HG02938 (cell line): ENCODE measurements around the gene XCL2.
"Not testable (repeated sequence)": the region's sequence is repeated elsewhere in the genome, so short reads cannot be mapped to it uniquely, and the experiment has no call there.

ENCODE experiments used
- ATAC-seq: cut with Tn5 transposase; IDR thresholded peaks from one replicate; pipeline ENCODE4 v1.9.1; 2021; ENCODE audit warnings: mild to moderate bottlenecking, moderate library complexity; ENCODE audit not compliant: unreplicated experiment

Gene XCL2

DNA sequence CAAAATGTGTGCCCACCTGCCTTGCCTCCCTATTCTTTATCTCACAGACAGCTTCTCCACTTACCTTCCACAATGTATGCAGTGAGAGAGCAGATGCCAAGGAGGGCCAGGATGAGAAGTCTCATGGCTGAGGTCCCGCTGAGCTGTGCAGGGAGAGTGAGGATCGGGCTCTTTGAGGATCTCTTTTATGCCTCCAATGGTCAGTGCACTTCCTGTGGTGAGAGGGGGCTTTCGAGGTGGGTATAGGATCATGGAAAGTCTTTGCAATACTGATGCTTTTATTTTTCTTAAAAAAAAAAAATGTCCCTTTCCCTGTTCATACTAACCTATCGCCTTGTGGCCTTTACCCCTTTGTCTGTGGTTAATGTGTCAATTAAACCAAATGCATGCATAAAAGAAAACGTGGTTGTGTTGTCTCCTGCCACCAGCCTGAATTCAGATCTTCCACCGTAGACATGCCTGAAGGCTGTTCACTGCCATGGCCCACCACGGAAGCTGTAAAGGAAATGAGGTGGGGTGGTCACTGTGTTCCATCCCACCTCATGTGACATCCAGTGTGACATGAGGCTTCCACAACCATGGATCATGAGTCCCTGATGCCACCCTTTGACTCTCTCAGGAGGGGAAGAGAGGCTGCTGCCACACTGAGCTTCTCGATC is at the start of gene XCL2:
TSS of gene XCL2 (minus strand) at position 158 of the 659 bp plus-strand sequence. CDS start at position 125, 33 bp downstream.
- ATAC-seq: not testable (repeated sequence)

DNA sequence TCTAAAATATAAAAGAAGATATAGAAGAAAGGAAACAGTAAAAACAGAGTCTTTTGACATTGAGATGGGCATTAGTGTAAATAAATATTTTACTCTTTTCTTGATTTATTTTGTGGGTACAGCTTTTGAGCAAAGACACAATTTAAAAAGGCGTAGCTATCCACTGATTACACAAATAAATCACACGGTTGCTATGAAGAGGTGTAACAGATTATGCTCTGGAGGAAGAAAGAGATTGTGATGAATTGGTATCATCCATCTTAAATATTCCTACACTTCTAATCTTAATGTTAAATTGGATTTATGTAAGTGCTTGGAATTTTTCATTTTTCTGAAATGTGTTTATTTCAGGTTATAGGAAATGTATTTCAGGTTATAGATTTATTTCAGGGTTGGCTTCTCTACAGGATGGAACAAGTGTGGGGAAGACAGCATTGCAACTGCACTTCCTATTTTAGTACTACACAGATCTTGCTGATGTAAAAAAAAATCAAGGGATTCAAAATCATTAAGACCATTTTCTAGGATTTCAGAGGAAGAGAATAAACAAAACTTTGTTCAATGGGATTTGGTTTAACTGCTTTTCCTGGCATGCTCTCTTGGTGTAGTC is 47.9 kb upstream of the XCL2 start:
- ATAC-seq: no peak

GRCh38 chr1:168591066-168591465 is 47.3 kb upstream of the XCL2 start:
- ATAC-seq: no peak

DNA sequence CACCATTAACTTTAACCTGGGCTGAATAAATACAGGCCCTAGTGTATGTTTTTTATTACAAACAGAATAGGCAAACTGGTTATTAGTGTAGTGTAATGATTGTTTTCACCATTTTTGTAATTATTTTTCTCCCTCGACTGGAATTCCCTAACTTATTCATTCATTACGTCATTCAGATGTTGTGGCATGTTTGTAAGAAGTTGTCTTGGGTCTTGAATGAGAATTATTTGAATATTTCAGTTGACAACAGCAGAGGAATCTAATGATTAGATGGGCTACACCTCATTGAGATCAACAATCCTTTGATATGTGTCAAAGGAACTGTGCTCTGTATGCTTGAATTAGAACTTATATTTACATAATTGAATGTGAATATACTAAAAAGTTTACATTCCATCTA is 45.4 kb upstream of the XCL2 start:
- no peak for ATAC-seq

- ATAC-seq: no peak
Observed at GRCh38 chr1:168585937-168586336, 42.1 kb upstream of the XCL2 start.

- ATAC-seq: no peak
Observed at GRCh38 chr1:168585191-168585590, 41.4 kb upstream of the XCL2 start.

DNA sequence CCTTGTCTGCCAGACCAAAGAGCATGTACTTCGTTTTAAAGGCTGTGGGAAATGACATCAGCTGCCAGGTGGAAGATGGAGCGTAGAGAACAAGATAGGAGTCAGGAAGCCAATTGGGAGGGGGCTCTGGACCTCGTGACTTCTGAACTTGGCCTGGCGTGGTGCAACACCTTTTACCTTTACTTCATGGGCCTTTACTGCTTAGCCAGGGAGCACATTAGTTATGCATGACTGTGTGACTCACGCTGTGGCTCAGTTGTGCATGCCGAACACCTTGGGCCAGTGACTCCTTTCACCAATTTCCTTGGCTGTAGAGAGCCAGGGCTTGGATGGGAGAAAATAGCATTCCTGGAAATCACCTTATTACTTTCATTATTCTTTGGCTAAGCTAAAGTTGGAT is 39.8 kb upstream of the XCL2 start:
- ATAC-seq: no peak

DNA sequence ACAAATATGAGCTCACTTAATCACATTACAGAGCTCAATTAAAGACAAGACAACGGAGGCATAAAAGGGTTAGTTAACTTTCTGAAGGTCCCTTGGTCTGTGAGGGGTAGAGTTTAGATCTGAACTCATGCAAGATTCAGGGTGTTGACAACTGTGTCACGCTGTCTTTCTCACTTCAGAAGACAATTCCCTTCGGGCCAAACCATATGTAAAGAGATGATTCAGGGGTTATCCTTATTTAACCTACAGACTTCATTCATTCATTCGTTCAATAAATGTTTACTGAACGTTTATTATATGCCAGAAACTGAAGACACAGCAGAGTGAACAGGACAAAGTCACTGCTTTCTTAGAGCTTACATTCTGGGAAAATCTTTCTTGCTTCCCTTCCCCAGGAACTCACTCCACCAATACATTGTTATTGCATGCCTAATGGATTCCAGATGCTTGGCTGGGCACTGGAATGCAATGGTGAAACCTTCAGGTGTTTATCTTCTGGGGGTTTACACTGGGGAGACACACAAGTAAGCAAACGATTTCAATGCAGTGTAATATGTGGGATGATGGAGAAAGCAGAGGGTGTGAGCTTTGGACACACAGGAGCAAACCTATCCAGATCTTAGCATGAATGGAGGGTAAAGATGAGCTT is 39.0 kb upstream of the XCL2 start:
- ATAC-seq: no peak

DNA sequence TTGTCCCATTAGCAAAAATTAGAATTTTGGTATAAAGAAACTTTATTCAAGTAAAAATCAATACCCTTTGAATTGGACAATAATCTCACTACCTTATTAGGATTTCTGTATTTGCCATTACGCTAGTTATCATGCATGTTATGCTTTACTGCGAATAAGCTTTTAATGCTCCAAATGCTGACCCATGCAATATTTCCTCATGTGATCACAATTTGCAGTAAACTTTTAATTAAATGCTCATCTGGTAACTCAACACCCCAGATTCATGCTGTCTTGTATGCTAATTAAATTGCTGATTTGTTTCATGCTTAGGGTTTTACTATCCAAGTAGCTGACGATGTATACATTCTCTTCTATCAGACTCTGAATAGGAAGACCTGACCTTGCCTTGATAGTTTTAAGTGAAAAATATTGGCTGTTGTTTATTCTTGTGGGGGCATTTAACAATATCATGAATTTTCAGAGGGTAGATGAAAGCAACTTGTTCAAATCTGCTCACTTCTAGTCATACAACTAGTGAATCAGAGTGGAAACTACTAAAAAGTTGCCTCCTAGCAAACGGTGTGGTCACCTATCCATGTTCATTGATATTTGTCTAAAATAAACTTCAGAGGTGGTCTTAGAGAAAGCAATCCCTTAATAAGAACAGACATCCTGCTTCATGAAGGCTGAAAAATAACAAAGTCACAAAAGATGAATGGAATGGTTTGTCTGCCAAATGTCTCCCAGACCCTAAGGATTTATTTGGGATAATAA is 38.2 kb upstream of the XCL2 start:
- no peak for ATAC-seq

DNA sequence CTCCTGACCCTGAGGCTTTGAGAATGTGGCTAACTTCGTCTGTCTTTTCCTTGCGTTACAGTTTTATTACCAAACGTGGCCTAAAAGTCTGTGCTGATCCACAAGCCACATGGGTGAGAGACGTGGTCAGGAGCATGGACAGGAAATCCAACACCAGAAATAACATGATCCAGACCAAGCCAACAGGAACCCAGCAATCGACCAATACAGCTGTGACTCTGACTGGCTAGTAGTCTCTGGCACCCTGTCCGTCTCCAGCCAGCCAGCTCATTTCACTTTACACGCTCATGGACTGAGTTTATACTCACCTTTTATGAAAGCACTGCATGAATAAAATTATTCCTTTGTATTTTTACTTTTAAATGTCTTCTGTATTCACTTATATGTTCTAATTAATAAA is 37.2 kb upstream of the XCL2 start:
- ATAC-seq: not testable (repeated sequence)

- ATAC-seq: not testable (repeated sequence)
Observed at GRCh38 chr1:168580290-168580689, 36.5 kb upstream of the XCL2 start.

DNA sequence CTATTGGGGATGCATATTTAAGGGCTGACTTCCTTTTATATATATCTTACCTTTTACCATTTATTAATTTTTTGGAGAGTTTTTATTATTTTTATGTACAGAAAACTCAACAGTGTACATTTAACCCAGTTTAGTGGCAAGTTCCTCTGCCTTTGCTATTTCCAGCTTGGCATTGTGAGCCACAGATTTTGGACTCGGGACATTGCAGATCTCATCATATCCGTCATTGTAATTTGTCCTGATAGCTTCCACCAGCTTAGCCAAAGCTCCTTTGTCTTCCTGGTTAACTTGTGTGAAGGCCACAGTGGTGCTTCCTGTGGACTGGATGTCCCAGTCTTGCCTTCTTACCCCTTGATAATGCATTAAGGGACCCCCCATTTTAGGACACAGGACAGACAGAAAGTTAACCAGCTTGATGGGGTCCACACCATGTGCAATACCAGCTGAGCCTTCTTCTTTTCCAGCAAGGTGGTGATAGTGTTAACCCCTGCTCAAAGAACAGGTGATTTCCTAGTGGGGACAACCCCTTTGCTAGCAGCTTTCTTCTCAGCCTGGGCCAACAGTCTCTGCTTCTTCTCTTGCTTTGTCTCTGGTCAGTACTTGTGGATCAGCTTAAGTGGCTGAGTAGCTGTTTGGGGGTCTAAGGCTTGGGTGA is 34.9 kb upstream of the XCL2 start:
- not testable (repeated sequence) for ATAC-seq

DNA sequence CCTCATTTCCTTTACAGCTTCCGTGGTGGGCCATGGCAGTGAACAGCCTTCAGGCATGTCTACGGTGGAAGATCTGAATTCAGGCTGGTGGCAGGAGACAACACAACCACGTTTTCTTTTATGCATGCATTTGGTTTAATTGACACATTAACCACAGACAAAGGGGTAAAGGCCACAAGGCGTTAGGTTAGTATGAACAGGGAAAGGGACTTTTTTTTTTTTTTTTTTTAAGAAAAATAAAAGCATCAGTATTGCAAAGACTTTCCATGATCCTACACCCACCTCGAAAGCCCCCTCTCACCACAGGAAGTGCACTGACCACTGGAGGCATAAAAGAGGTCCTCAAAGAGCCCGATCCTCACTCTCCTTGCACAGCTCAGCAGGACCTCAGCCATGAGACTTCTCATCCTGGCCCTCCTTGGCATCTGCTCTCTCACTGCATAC is 32.5 kb upstream of the XCL2 start, which contains the start of gene XCL1:
TSS of gene XCL1 (plus strand) at position 361 of the 444 bp plus-strand sequence. CDS start at position 394, 33 bp downstream.
- not testable (repeated sequence) for ATAC-seq

DNA sequence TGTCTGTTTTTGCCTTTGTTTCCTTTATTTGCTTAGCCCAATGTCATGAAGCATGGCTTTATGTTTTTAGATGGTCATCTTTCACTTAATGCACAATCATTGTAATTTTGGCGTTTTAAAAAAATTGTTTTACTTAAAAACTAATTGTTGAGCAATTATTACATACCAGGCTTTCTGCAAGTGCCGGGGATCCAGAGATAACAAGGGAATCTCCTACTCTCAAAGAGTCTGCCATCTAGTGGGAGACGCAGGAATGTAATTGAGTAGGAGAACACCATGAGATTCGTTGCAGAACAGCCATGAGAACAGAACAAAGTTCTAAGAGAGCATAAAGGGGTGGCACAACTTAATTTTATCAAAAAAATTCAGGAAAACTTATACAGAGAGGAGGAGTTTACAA is 30.4 kb upstream of the XCL2 start:
- ATAC-seq: not testable (repeated sequence)

DNA sequence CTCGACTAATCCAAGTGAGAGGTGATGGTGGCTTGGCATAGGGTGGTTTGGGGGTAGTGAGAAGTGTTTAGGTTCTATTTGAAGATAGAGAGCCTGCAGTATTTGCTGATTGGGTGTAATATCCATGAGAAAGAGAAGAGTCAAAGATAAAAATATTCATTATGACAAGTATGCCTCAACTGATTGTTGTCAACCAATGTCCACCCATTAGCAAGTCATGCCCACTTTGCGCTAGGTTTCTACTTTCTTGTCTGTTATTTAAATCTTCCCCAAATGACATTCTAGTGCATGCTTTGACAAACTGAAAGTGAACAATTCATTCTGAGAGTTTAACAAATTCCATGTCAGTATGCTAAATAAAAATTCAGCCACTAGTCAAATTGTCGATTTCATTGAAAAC is 28.8 kb upstream of the XCL2 start:
- ATAC-seq: no peak

DNA sequence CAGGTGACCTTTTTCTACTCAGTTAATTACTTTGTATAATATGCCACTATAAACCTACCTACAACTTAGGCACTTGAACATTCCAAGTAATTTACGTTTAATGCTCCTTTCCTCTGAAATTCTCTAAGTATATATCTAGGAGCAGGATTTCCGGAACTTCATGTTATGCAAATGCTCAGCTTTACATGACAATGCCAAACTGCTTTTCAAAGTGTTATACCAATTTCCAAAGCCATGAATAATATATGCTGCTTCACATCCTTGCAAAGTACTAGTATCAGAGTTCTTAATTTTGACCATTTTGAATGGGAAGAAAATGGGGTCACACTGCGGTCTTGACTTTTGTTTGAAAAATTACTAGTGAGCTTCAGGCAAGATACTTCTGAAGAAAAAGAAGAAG is 26.9 kb upstream of the XCL2 start:
- no peak for ATAC-seq

DNA sequence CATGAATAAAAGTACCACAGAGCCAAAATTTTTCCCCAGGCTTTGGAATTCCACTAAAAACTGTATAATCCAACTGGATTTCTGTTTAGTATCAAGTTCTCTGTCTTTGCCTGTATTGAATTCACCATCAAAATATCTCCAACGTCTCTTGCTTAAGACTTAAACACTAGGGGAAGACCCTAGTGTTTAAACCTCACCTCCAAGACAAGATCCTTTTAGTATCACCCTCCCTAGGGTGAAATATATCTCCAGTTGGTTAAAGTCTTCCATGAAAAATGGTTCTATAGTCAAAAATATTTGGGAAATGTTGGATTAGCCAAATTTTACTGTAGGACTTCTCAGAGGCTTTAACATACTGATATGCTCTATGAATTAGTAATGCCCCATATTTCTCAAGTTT is 24.5 kb upstream of the XCL2 start:
- ATAC-seq: no peak

- no peak for ATAC-seq
Observed at GRCh38 chr1:168567568-168567967, 23.8 kb upstream of the XCL2 start.

DNA sequence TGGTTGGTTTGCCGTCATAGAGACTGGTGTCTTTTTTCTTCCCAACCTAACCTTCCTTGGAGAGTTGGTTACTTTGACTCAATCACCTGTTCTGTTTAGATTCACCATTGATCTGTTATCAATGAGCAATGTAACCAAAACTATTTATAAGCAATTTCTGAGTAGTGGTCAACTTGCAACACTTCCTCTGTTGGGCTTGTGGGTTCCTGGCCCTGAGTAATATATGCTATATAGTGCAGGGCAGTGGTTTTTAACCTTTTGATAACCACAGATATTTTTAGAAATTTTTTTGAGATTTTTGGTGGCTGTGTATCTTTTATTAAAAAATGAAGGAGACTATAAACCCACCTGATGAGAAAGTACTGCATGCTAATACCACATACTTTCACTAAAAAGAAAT is 23.2 kb upstream of the XCL2 start:
- ATAC-seq: no peak

- no peak for ATAC-seq
Observed at GRCh38 chr1:168565825-168566224, 22.0 kb upstream of the XCL2 start.

DNA sequence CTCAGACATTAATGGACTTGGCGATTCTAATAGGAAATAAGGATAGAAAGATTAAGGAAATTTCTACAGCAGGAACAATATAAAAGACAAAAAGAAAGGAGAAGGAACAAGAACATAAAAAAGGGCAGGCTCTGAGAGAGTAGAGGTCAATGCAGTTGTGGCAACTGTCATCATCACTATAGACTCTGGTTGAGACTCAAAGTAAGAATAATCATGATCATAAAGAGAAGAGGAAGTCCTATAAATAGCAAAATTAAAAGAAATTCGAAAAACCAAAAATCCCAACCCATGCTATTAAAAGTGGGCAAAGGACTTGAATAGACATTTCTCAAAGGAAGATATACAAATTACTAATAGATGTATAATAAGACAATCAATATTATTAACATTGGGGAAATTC is 18.2 kb upstream of the XCL2 start:
- no peak for ATAC-seq
